SIG-M5 treated with dmso at 0.1 percent for 504 hours (cell line): ENCODE results near the gene DLL1.

ENCODE experiments used
- DNase-seq: peaks from one replicate; lab custom pipeline; 2025; ENCODE audit not compliant: unreplicated experiment; lab: John Stamatoyannopoulos, UW

Gene DLL1

GRCh38 chr6:170296423-170296745 lies 5.5 kb upstream of the DLL1 start:
- no peak for DNase-seq

GRCh38 chr6:170295510-170296422 lies 4.9 kb upstream of the DLL1 start:
- DNase-seq, result no peak

- DNase-seq, result no peak
These were observed 4.1 kb upstream of the DLL1 start for GRCh38 chr6:170294813-170295509.

- no peak for DNase-seq
These were observed 3.4 kb upstream of the DLL1 start for GRCh38 chr6:170294298-170294730.

- no peak for DNase-seq
These were observed 2.7 kb upstream of the DLL1 start for GRCh38 chr6:170293341-170294231.

- DNase-seq, result no peak
These were observed 1.7 kb upstream of the DLL1 start for GRCh38 chr6:170292407-170293158.

- DNase-seq, result no peak
These were observed 1.2 kb upstream of the DLL1 start for GRCh38 chr6:170292111-170292406.

- DNase-seq, result no peak
These were observed 613 bp upstream of the DLL1 start for GRCh38 chr6:170291271-170292110.

- DNase-seq, result no peak
These were observed 955 bp downstream of the DLL1 start for GRCh38 chr6:170289951-170290295.

- DNase-seq, result no peak
These were observed 1.5 kb downstream of the DLL1 start for GRCh38 chr6:170289180-170289931.

- no peak for DNase-seq
These were observed 2.1 kb downstream of the DLL1 start for GRCh38 chr6:170288852-170289179.

- DNase-seq, result no peak
These were observed 2.7 kb downstream of the DLL1 start for GRCh38 chr6:170288091-170288631.

GRCh38 chr6:170287371-170287876 lies 3.5 kb downstream of the DLL1 start:
- no peak for DNase-seq

GRCh38 chr6:170286934-170287265 lies 4.0 kb downstream of the DLL1 start:
- no peak for DNase-seq

- no peak for DNase-seq
These were observed 4.5 kb downstream of the DLL1 start for GRCh38 chr6:170286246-170286933.

GRCh38 chr6:170285482-170285881 lies 5.4 kb downstream of the DLL1 start:
- DNase-seq, result no peak

- DNase-seq, result no peak
These were observed 5.9 kb downstream of the DLL1 start for GRCh38 chr6:170284866-170285469.

- DNase-seq, result no peak
These were observed 6.6 kb downstream of the DLL1 start for GRCh38 chr6:170284126-170284773.
